UCSD-AML1 (cell line): ENCODE data around the gene NAV1.
"Not testable (repeated sequence)": the region's sequence is repeated elsewhere in the genome, so short reads cannot be mapped to it uniquely, and the experiment has no call there.

Experiments
- DNase-seq: peaks from one replicate; lab custom pipeline; 2025; ENCODE audit not compliant: unreplicated experiment; lab: John Stamatoyannopoulos, UW

NAV1 gene

GRCh38 chr1:201504179-201504631 is 34.7 kb upstream of the NAV1 start:
- DNase-seq, result no peak

DNA sequence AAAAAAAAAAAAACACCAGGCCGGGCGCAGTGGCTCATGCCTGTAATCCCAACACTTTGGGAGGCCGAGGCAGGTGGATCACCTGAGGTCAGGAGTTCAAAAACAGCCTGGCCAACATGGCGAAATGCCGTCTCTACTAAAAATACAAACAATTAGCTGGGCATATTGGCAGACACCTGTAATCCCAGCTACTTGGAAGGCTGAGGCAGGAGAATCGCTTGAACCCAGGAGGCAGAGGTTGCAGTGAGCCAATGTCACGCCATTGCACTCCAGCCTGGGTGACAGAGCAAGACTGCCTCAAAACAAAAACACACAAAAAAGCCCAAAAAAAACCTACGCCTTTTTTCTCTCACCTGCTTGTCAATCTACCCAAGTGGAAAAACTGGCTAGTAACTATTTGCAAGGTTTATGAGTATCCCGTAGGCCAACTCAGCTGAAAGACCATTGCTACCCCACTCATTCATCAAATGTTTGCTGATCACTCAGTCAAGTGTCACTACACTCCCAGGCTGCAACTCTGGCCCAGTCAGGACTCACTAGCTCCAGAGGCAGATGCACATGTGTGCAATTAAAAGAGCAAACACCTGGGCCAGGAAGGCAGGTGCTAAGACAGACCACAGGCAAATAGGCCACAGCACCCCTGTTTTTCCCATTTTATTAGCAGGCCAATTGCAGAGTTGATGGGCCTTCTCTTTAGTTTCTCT is 34.0 kb upstream of the NAV1 start:
- no peak for DNase-seq

DNA sequence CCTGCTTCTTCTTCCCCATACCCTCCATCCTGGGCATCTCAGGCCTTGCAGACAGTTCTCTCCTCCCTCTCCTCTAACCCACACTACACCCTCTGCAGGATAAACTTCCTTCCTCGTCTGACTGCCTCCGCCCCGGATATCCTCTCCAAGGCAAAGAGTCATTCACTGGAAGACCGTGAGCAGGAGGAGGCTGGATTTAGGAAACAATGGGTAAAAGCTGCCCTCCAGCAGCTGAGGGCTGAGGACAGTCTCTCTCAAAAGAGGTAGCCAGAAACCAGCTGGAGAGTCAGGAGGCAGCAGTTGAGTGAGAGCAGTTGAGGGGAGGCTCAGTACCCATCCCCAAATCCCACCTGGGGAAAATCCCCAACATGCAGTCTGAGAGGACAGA is 33.4 kb upstream of the NAV1 start:
- DNase-seq, result peak; percentile 67

DNA sequence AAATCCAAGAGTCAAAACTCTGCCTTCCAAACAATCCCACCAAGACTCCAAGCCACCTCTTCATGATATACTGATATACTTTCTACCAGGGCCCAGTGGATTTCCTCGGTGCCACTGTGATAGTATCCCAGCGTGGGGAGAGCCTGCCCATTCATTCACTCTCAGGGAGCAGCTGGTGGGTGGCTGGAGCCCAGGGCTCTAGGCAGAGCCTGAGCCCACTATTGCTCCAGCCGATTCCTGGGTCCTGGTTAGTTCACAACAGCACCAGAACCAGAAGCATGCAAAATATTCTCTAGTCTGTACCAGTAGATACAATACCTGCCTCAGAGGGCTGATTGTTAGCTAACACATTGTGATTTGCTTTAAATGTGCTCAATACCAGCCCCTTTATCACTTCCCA is 32.8 kb upstream of the NAV1 start:
- DNase-seq, result no peak

DNA sequence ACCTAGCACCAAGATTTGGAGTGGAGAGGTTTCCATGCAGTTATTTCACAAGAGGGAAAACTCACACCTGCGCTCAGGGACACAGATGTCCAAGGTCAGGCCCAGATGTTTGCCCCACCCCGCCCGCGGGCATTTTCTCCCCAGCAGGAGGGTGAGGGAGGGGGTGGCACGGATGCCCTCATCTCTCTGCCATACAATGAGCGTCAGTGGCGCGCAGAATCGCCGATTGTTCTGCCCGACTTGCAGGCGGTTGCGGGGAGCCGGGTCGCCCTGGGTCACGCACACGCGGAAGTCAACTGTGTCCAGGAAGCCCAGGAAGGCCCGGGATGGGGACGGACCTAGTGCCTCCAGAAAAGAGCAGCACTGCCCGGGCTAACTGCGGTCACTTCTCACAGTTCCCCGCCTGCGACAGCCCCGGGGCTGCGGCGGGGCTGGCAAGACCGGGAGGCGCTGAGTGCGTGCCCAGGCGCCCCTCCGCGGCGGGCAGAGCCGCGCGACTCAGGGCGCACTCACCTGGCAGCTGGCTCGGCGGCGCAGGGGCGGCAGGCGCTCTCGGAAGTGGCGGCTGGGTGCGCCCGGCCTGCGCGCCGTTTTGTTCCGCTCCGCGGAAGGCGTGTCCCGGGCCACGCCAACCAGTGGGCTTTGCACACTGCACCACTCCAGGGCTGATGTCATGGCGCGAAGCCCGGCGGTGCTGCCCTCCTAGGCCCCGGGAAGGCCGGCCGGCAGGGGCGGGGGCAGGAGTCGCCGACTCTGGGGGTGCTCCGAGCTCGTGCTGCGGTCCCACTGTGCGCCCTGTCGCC is 32.2 kb upstream of the NAV1 start, which contains the start of gene CSRP1:
Gene CSRP1, minus strand, starts transcription at position 567 of the 803 bp plus-strand sequence. CDS start 10,820 bp downstream, outside the sequence.
- DNase-seq, result peak; percentile 85

GRCh38 chr1:201507360-201507675 is 31.6 kb upstream of the NAV1 start:
- no peak for DNase-seq

DNA sequence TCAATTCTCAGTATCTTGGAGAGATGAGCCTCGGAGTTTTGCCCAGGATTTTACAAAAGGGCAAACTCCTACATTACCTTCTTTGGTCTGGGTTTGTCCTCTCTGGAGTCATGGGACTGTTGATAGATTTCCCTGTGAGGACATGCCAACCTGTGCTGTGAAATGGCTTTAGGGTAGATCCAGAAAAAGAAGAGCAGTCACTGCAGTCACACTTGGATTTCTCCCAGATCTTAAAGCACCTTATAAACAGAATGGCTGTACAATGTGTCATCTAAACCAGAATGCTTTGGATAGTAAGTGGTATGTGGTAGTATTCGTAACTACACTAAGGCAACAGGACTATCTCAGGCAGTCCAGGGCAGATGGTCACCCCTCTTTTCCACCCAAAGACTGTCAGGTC is 30.1 kb upstream of the NAV1 start:
- no peak for DNase-seq

GRCh38 chr1:201509601-201510374 is 29.1 kb upstream of the NAV1 start:
- DNase-seq, result no peak

GRCh38 chr1:201510734-201511133 is 28.2 kb upstream of the NAV1 start:
- no peak for DNase-seq

DNA sequence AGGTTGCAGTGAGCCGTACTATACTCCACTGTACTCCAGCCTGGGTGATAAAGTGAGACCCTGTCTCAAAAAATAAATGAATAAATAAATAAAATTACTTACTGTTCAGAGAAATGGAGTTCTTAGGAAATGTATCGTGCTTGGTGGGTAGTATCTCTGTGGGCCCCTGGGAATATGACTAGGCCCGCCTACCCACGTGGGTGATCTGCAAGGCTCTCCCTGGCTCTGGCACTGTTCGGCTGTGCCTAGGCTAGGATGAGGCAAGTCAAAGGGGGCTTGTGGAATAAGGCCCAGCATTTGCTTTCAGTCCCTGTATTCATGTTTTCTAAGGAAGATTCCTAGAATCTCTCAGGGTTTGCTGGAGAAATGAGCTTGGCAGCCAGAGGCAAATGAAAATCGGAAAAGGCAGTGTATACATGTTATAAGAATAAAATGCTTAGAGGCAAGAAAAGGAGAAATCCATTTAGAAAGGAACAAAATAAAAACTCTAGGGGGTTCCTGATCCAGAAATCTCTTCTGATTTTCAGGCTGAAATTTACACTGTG is 27.5 kb upstream of the NAV1 start:
- no peak for DNase-seq

GRCh38 chr1:201511941-201512539 is 26.9 kb upstream of the NAV1 start:
- DNase-seq, result peak; percentile 61

DNA sequence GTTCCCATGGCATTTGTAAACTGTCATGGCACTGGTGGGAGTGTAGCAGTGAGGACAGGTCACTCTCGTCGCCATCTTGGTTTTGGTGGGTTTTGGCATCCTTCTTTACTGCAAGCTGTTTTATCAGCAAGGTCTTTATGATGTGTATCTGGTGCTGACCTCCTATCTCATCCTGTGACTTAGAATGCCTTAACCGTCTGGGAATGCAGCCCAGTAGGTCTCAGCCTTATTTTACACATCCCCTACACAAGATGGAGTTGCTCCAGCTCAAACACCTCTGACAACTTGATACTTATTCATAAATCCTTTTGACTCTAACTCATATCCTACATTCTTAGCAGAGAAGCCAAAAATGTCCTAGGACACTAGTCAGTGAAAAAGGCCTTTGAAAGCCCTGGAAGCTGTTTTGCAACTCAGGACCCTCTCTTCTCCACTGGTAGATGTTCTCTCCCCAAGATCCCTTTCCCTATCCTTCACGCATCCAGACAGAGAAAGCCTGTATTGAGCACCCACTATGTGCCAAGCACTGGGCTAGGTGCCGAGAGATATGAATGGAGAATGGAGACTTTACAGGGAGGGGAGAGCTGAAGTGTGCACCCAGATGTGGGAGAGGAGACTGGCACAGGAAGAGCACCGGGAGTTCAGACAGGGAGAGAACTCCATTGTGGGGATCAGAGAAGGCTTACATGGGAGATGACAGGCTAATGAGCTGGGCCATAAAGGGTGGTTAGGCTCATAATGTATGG is 25.3 kb upstream of the NAV1 start:
- no peak for DNase-seq

DNA sequence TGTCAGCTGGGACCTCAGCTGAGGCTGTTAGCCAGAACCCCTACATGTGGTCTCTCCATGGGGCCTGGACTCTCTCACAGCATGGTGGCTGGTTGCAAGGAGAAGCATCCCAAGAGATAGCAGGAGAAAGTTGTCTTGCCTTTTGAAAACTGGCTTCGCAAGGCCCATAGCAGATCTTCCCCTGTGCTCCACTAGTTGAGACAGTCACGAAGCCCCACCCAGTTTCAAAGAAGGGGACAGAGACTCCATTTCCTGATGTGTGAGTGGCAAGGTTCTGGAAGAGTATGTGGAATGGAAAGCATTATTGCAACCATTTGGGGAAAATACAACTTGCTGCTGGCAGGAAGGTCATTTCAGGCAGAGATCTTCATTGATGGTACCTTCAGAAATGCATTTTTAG is 24.5 kb upstream of the NAV1 start:
- no peak for DNase-seq

DNA sequence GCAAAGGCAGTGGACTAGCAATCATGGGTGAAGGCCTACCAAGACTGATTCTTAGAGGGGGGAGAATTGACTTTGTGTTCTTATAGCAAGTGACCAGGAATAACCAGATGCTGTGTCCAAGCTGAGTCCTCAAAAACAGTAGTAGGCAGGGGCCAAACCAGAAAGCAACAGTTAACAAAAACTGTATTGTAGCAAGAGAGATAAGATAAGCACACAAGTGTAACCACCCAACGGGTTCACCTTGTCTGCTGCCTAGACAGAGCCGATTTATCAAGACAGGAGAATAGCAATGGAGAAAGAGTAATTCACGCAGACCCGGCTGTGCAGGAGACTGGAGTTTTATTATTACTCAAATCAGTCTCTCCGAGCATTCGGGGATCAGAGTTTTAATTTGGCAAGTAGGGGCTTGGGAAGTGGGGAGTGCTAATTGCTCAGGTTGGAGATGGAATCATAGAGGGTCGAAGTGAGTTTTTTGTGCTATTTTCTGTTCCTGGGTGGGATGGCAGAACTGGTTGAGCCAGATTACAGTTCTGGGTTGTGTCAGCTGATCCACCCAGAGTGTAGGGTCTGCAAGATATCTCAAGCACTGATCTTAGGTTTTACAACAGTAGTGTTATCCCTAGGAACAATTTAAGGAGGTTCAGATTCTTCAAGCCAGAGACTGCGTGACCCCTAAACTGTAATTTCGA is 23.7 kb upstream of the NAV1 start:
- no peak for DNase-seq

DNA sequence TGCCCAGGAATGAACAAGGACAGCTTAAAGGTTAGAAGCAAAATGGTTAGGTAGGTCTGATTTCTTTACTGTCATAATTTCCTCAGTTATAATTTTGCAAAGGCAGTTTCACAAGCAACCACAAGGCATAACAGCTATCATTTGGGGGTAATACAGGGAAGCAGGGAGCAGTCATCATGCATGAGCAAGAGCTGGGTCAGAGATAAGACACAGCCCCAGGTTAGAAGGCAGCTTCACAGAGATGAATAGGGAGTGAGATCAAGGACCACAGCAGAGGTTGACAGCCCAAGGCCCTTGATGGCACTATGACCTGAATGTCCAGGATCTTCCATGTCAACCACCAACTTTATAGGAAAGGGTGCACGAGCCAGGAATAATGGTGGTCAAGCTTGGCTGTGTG is 23.0 kb upstream of the NAV1 start:
- DNase-seq, result no peak

DNA sequence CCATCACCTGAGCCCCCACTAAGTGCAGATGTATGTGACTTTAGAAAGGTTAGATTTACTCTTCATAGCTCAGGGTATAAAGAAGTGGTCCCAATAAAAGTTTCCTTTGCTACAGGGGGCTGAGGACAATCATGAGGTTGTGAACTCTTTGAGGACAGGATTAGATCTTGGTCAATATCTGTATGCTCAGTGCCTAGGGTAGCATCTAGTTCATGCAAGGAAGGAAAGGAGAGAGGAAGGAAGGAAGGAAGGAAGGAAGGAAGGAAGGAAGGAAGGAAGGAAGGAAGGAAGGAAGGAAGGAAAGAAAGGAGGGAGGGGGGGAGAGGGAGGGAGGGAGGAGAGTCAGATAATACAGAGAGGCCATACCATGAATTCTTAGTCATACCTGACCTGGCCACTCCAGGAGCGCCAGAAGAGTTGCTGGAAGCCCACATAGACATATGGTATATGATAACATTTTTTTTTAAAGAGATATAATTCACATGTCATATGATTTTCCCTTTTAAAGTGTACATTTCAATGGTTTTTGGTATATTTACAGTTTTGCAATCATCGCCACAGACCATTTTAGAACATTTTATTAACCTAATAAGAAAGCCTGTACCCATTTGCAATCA is 22.3 kb upstream of the NAV1 start:
- DNase-seq, result no peak

DNA sequence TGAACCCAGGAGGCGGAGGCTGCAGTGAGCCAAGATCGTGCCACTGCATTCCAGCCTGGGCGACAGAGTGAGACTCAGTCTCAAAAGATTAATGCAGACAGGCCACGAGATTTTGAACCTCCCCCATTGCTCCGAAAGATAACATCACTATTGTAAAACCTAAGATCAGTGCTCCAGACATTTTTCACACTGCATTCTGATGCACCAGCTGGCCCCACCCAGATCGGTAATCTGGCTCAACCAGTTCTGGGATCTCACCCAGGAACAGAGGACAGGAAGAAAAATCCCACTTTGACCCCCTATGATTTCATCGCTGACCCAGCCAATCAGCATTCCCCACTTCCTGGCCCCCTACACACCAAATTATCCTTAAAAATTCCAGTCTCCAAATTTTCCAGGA is 21.3 kb upstream of the NAV1 start:
- DNase-seq, result no peak

DNA sequence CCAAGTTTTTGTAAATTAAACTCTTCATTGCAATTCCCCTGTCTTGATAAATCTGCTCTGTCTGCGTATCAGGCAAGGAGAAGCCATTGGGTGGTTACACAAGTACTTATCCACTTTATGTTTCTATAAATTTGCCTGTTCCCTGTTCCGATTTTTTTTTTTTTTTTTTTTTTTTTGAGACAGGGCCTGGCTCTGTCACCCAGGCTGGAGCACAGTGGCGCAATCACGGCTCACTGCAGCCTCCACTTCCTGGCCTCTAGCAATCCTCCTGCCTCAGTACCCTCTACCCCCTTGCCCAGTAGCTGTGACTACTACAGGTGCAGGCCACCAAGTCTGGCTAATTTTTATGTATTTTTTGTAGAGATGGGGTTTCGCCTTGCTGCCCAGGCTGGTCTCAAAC is 20.9 kb upstream of the NAV1 start:
- DNase-seq, result no peak

- not testable (repeated sequence) for DNase-seq
These were observed 18.8 kb upstream of the NAV1 start for GRCh38 chr1:201520046-201520575.
